Stimulated activated effector memory CD8-positive, alpha-beta T cell treated with anti-CD3 and anti-CD28 coated beads, Interleukin-12 subunit alpha, Interleukin-12 subunit beta, amount 100 ng/mL, for 72 hours (primary cell): ENCODE data around the gene EXOC6.
A peak's percentile ranks its signal among the peaks of the same experiment; 100 is the strongest.
"Not testable (repeated sequence)": the region's sequence is repeated elsewhere in the genome, so short reads cannot be mapped to it uniquely, and the experiment has no call there.

Experiments
- ATAC-seq: fragments of 150-1000 bp; cut with Tn5 transposase; 2 replicates; pipeline ENCODE4 v1.10.0; 2021
- DNase-seq, 2 donors: peaks; one replicate each; pipeline ENCODE4 v3.0.0; 2021 to 2022; ENCODE audit warnings: low spot score in 2 of 2
- H3K27ac Mint-ChIP-seq: one replicate; pipeline ENCODE4 v1.8.0; 2022; ENCODE audit warnings: mild to moderate bottlenecking, mixed read lengths
- H3K36me3 Mint-ChIP-seq: one replicate; pipeline ENCODE4 v1.8.0; 2022; ENCODE audit warnings: mild to moderate bottlenecking, mixed read lengths
- H3K4me1 Mint-ChIP-seq: one replicate; pipeline ENCODE4 v1.8.0; 2022; ENCODE audit warnings: mixed read lengths
- H3K4me3 Mint-ChIP-seq: one replicate; pipeline ENCODE4 v1.8.0; 2022; ENCODE audit warnings: mild to moderate bottlenecking, mixed read lengths
- H3K9me3 Mint-ChIP-seq: one replicate; pipeline ENCODE4 v1.8.0; 2022; ENCODE audit warnings: mixed read lengths

EXOC6 gene

GRCh38 chr10:92891885-92892690, 43.8 kb downstream of the EXOC6 start:
- DNase-seq = no peak
- Mint-ChIP-seq H3K9me3 (no peaks in the 10 kb centered on the region), H3K36me3 (no peaks in the 10 kb centered on the region), H3K27ac (no peak overlapping the region), H3K4me1 (peaks cover 6% of the 10 kb centered on the region), H3K4me3 (no peak overlapping the region)
- ATAC-seq = no peak

- Mint-ChIP-seq H3K4me1 (peaks cover 6% of the 10 kb centered on the region), H3K9me3 (no peaks in the 10 kb centered on the region), H3K27ac (no peak overlapping the region), H3K4me3 (no peak overlapping the region), H3K36me3 (peaks cover 3% of the 10 kb centered on the region)
- no peak for ATAC-seq
- DNase-seq = no peak
Observed at GRCh38 chr10:92892691-92893054, 44.4 kb downstream of the EXOC6 start.

- ATAC-seq (no peak), DNase-seq (no peak)
- Mint-ChIP-seq H3K4me3 (no peak overlapping the region), H3K36me3 (peaks cover 8% of the 10 kb centered on the region), H3K27ac (peak overlapping the region; percentile 48), H3K9me3 (no peaks in the 10 kb centered on the region), H3K4me1 (peaks cover 6% of the 10 kb centered on the region)
Observed at GRCh38 chr10:92894081-92894655, 45.8 kb downstream of the EXOC6 start.

- H3K27ac Mint-ChIP-seq = no peak overlapping the region
- peaks cover 16% of the 10 kb centered on the region for H3K4me1 Mint-ChIP-seq
- ATAC-seq (no peak), DNase-seq (no peak)
- H3K36me3 Mint-ChIP-seq = peaks cover 12% of the 10 kb centered on the region
- no peak overlapping the region for H3K4me3 Mint-ChIP-seq
- H3K9me3 Mint-ChIP-seq = no peaks in the 10 kb centered on the region
Observed at GRCh38 chr10:92897916-92898315, 49.6 kb downstream of the EXOC6 start.

GRCh38 chr10:92901819-92902251, 53.5 kb downstream of the EXOC6 start:
- DNase-seq = no peak
- Mint-ChIP-seq H3K27ac (peak overlapping the region; percentile 29), H3K36me3 (peaks cover 13% of the 10 kb centered on the region), H3K4me1 (peaks cover 16% of the 10 kb centered on the region), H3K9me3 (no peaks in the 10 kb centered on the region), H3K4me3 (peak overlapping the region; percentile 13)
- ATAC-seq = peak; percentile 63

GRCh38 chr10:92903633-92904032, 55.3 kb downstream of the EXOC6 start:
- no peaks in the 10 kb centered on the region for H3K9me3 Mint-ChIP-seq
- peaks cover 16% of the 10 kb centered on the region for H3K4me1 Mint-ChIP-seq
- H3K36me3 Mint-ChIP-seq = peaks cover 12% of the 10 kb centered on the region
- DNase-seq (no peak), ATAC-seq (no peak)
- no peak overlapping the region for H3K4me3 Mint-ChIP-seq
- H3K27ac Mint-ChIP-seq = no peak overlapping the region

- peaks cover 6% of the 10 kb centered on the region for H3K4me1 Mint-ChIP-seq
- H3K9me3 Mint-ChIP-seq = no peaks in the 10 kb centered on the region
- H3K27ac Mint-ChIP-seq = peak overlapping the region; percentile 8
- no peak for DNase-seq
- no peak for ATAC-seq
- peaks cover 14% of the 10 kb centered on the region for H3K36me3 Mint-ChIP-seq
- H3K4me3 Mint-ChIP-seq = no peak overlapping the region
Observed at GRCh38 chr10:92907280-92907679, 59.0 kb downstream of the EXOC6 start.

- H3K9me3 Mint-ChIP-seq, ATAC-seq, DNase-seq, H3K4me3 Mint-ChIP-seq, H3K27ac Mint-ChIP-seq, H3K4me1 Mint-ChIP-seq: not testable (repeated sequence)
- peaks cover 17% of the 10 kb centered on the region for H3K36me3 Mint-ChIP-seq
Observed at GRCh38 chr10:92912631-92913030, 64.3 kb downstream of the EXOC6 start.

GRCh38 chr10:92913973-92914372, 65.7 kb downstream of the EXOC6 start:
- Mint-ChIP-seq H3K36me3 (peaks cover 17% of the 10 kb centered on the region), H3K4me1 (no peaks in the 10 kb centered on the region), H3K9me3 (no peaks in the 10 kb centered on the region), H3K27ac (no peak overlapping the region), H3K4me3 (no peak overlapping the region)
- DNase-seq (no peak), ATAC-seq (no peak)

GRCh38 chr10:92914478-92915325, 66.4 kb downstream of the EXOC6 start:
- DNase-seq = peak; percentile 8 to 58
- Mint-ChIP-seq H3K36me3 (peaks cover 17% of the 10 kb centered on the region), H3K4me3 (no peak overlapping the region), H3K4me1 (no peaks in the 10 kb centered on the region), H3K9me3 (no peaks in the 10 kb centered on the region), H3K27ac (no peak overlapping the region)
- ATAC-seq = peak; percentile 71

GRCh38 chr10:92915892-92916291, 67.6 kb downstream of the EXOC6 start:
- no peak for ATAC-seq
- Mint-ChIP-seq H3K4me1 (no peaks in the 10 kb centered on the region), H3K4me3 (no peak overlapping the region), H3K36me3 (peaks cover 11% of the 10 kb centered on the region), H3K9me3 (peaks cover 7% of the 10 kb centered on the region), H3K27ac (no peak overlapping the region)
- no peak for DNase-seq

- H3K4me3 Mint-ChIP-seq = no peak overlapping the region
- H3K9me3 Mint-ChIP-seq = peaks cover 9% of the 10 kb centered on the region
- no peak for ATAC-seq
- no peak for DNase-seq
- peaks cover 11% of the 10 kb centered on the region for H3K36me3 Mint-ChIP-seq
- no peaks in the 10 kb centered on the region for H3K4me1 Mint-ChIP-seq
- no peak overlapping the region for H3K27ac Mint-ChIP-seq
Observed at GRCh38 chr10:92916433-92916832, 68.1 kb downstream of the EXOC6 start.

- H3K4me1 Mint-ChIP-seq = no peaks in the 10 kb centered on the region
- no peak overlapping the region for H3K4me3 Mint-ChIP-seq
- no peak overlapping the region for H3K27ac Mint-ChIP-seq
- H3K9me3 Mint-ChIP-seq = peaks cover 9% of the 10 kb centered on the region
- H3K36me3 Mint-ChIP-seq = peaks cover 11% of the 10 kb centered on the region
- ATAC-seq (no peak), DNase-seq (no peak)
Observed at GRCh38 chr10:92918603-92919002, 70.3 kb downstream of the EXOC6 start.

- Mint-ChIP-seq H3K4me3 (no peak overlapping the region), H3K9me3 (peaks cover 9% of the 10 kb centered on the region), H3K4me1 (no peaks in the 10 kb centered on the region), H3K27ac (no peak overlapping the region), H3K36me3 (peaks cover 2% of the 10 kb centered on the region)
- no peak for ATAC-seq
- DNase-seq = no peak
Observed at GRCh38 chr10:92920866-92921265, 72.5 kb downstream of the EXOC6 start.

GRCh38 chr10:92923416-92923815, 75.1 kb downstream of the EXOC6 start:
- Mint-ChIP-seq H3K36me3 (peaks cover 3% of the 10 kb centered on the region), H3K9me3 (peaks cover 9% of the 10 kb centered on the region), H3K4me1 (no peaks in the 10 kb centered on the region), H3K27ac (no peak overlapping the region), H3K4me3 (no peak overlapping the region)
- ATAC-seq = no peak
- DNase-seq = no peak
